Osteoblast (primary cell): ENCODE results near the gene RAD50. TPM values are rescaled to one million over a fixed set of nuclear protein-coding genes. Genes with fewer than 3 reads are reported as not detected.
A peak's percentile ranks its signal among the peaks of the same experiment; 100 is the strongest.

Source experiments
- DNase-seq: peaks from one replicate; pipeline ENCODE4 v3.0.0; 2011; ENCODE audit warnings: low spot score, mixed read lengths; ENCODE audit not compliant: insufficient read length; ENCODE audit errors: missing footprints
- H2AFZ ChIP-seq: 2 replicates; pipeline ENCODE4 v1.6.0; 2011; ENCODE audit warnings: mild to moderate bottlenecking, low read length
- H3K27ac ChIP-seq: 2 replicates; pipeline ENCODE4 v1.5.1; 2011; ENCODE audit warnings: mild to moderate bottlenecking, low read depth, low read length, moderate library complexity
- H3K27me3 ChIP-seq: 2 replicates; pipeline ENCODE4 v1.6.0; 2012; ENCODE audit warnings: mild to moderate bottlenecking, control low read depth, inconsistent platforms, low read length, moderate library complexity; ENCODE audit not compliant: insufficient read depth
- H3K36me3 ChIP-seq: 2 replicates; pipeline ENCODE4 v1.5.1; 2011; ENCODE audit warnings: mild to moderate bottlenecking, low read length, control low read depth, moderate library complexity; ENCODE audit not compliant: insufficient read depth
- H3K4me1 ChIP-seq: 2 replicates; pipeline ENCODE4 v1.5.1; 2011; ENCODE audit warnings: mild to moderate bottlenecking, low read length, control low read depth, moderate library complexity; ENCODE audit not compliant: insufficient read depth
- H3K4me2 ChIP-seq: 2 replicates; pipeline ENCODE4 v1.6.0; 2011; ENCODE audit warnings: mild to moderate bottlenecking, low read length; ENCODE audit not compliant: insufficient read depth
- H3K4me3 ChIP-seq: fragments of 200-600 bp; sonication (generic); 3 replicates; pipeline ENCODE4 v1.5.1; 2012; ENCODE audit warnings: mild to moderate bottlenecking, low read length, inconsistent platforms; ENCODE audit not compliant: insufficient read depth
- H3K79me2 ChIP-seq: 2 replicates; pipeline ENCODE4 v1.6.0; 2012; ENCODE audit warnings: mild to moderate bottlenecking, low read length, control low read depth, inconsistent platforms; ENCODE audit not compliant: insufficient read depth
- H3K9me3 ChIP-seq: 2 replicates; pipeline ENCODE4 v1.5.1; 2011; ENCODE audit warnings: low read depth, low read length, control low read depth
- H4K20me1 ChIP-seq: 2 replicates; pipeline ENCODE4 v1.6.0; 2012; ENCODE audit warnings: mild to moderate bottlenecking, low read length, control low read depth; ENCODE audit not compliant: insufficient read depth
- CTCF ChIP-seq: IDR thresholded peaks from 2 replicates; pipeline ENCODE4 v1.5.1; 2011; ENCODE audit warnings: mild to moderate bottlenecking, low read depth, low read length, moderate library complexity; ENCODE audit errors: extremely low read depth
- total RNA-seq: library from RNA; depleted of rRNA; stranded (reverse); fragments of >200 nt; gene quantifications from 2 replicates; pipeline ENCODE4 v1.2.3, GENCODE V29; 2012

Gene RAD50
- total RNA-seq, 1 donor: 39.4 TPM

GRCh38 chr5:132664696-132665209 is 108.0 kb downstream of the RAD50 start:
- peaks cover 6% of the 10 kb centered on the region for H3K4me1 ChIP-seq
- no peaks in the 10 kb centered on the region for H3K36me3 ChIP-seq
- no peaks in the 10 kb centered on the region for H3K27me3 ChIP-seq
- H3K9me3 ChIP-seq: no peaks in the 10 kb centered on the region
- TF ChIP-seq CTCF: no peak
- DNase-seq: no peak
- no peak overlapping the region for H2AFZ ChIP-seq
- no peak overlapping the region for H3K4me3 ChIP-seq
- H3K27ac ChIP-seq: peak overlapping the region; percentile 1
- no peak overlapping the region for H3K4me2 ChIP-seq
- no peaks in the 10 kb centered on the region for H3K79me2 ChIP-seq
- H4K20me1 ChIP-seq: no peaks in the 10 kb centered on the region

GRCh38 chr5:132665574-132666080 is 108.8 kb downstream of the RAD50 start:
- Histone ChIP-seq H2AFZ (no peak overlapping the region), H3K4me2 (no peak overlapping the region), H3K27ac (no peak overlapping the region), H3K9me3 (no peaks in the 10 kb centered on the region), H3K4me3 (no peak overlapping the region), H3K27me3 (no peaks in the 10 kb centered on the region), H4K20me1 (no peaks in the 10 kb centered on the region), H3K36me3 (no peaks in the 10 kb centered on the region), H3K4me1 (peaks cover 6% of the 10 kb centered on the region), H3K79me2 (no peaks in the 10 kb centered on the region)
- TF ChIP-seq CTCF: no peak
- peak; percentile 32 for DNase-seq

- no peaks in the 10 kb centered on the region for H3K4me1 ChIP-seq
- H3K4me3 ChIP-seq: no peak overlapping the region
- no peak overlapping the region for H3K27ac ChIP-seq
- no peaks in the 10 kb centered on the region for H3K79me2 ChIP-seq
- no peak overlapping the region for H2AFZ ChIP-seq
- no peaks in the 10 kb centered on the region for H3K9me3 ChIP-seq
- H3K36me3 ChIP-seq: no peaks in the 10 kb centered on the region
- peak; percentile 45 for DNase-seq
- H3K4me2 ChIP-seq: no peak overlapping the region
- no peaks in the 10 kb centered on the region for H4K20me1 ChIP-seq
- H3K27me3 ChIP-seq: no peaks in the 10 kb centered on the region
- TF ChIP-seq CTCF: no peak
Observed at GRCh38 chr5:132666310-132667123, 109.7 kb downstream of the RAD50 start.

GRCh38 chr5:132667309-132667708 is 110.5 kb downstream of the RAD50 start:
- TF ChIP-seq CTCF: no peak
- no peak overlapping the region for H2AFZ ChIP-seq
- no peaks in the 10 kb centered on the region for H3K4me1 ChIP-seq
- H3K79me2 ChIP-seq: no peaks in the 10 kb centered on the region
- DNase-seq: peak; percentile 39
- no peak overlapping the region for H3K27ac ChIP-seq
- no peaks in the 10 kb centered on the region for H4K20me1 ChIP-seq
- no peaks in the 10 kb centered on the region for H3K27me3 ChIP-seq
- H3K36me3 ChIP-seq: no peaks in the 10 kb centered on the region
- H3K4me3 ChIP-seq: no peak overlapping the region
- H3K4me2 ChIP-seq: no peak overlapping the region
- H3K9me3 ChIP-seq: no peaks in the 10 kb centered on the region
